SU-DHL-6 (cell line): ENCODE data around the gene GTF2F2.

ENCODE experiments used
- H2AFZ ChIP-seq: fragments of 200-600 bp; sonication (generic); 2 replicates; pipeline ENCODE4 v1.6.1; 2014; ENCODE audit warnings: low read depth, mild to moderate bottlenecking, moderate library complexity, mixed read lengths, antibody characterized with exemption, low read length; ENCODE audit not compliant: severe bottlenecking
- H3F3A ChIP-seq: fragments of 200-600 bp; shearing (Covaris generic); 2 replicates; pipeline ENCODE4 v1.6.0; 2016; ENCODE audit warnings: antibody characterized with exemption, mild to moderate bottlenecking; ENCODE audit not compliant: insufficient read depth
- H3K27ac ChIP-seq: fragments of 200-600 bp; sonication (generic); 2 replicates; pipeline ENCODE4 v1.5.1; 2016; ENCODE audit warnings: low read depth, mild to moderate bottlenecking, low read length, moderate library complexity, mixed read lengths
- H3K27me3 ChIP-seq: fragments of 200-600 bp; sonication (generic), shearing (Covaris generic); 2 replicates; pipeline ENCODE4 v1.6.0; 2014; ENCODE audit warnings: mild to moderate bottlenecking, low read length
- H3K36me3 ChIP-seq: fragments of 200-600 bp; sonication (generic); 2 replicates; pipeline ENCODE4 v1.6.1; 2014; ENCODE audit warnings: mild to moderate bottlenecking, low read length, mixed read lengths
- H3K4me2 ChIP-seq: fragments of 300-600, 200-600 bp; shearing (Covaris generic), sonication (generic); 2 replicates; pipeline ENCODE4 v1.6.0; 2014; ENCODE audit warnings: low read length, low read depth, mild to moderate bottlenecking; ENCODE audit not compliant: poor library complexity, severe bottlenecking
- H3K4me3 ChIP-seq: fragments of 200-600 bp; sonication (generic); 2 replicates; pipeline ENCODE4 v1.5.1; 2014; ENCODE audit warnings: antibody characterized with exemption, low read length, mild to moderate bottlenecking, mixed read lengths; ENCODE audit not compliant: insufficient read depth, poor library complexity, severe bottlenecking
- H3K79me2 ChIP-seq: fragments of 200-600 bp; sonication (generic); 2 replicates; pipeline ENCODE4 v1.6.1; 2014; ENCODE audit warnings: mild to moderate bottlenecking, low read length, moderate library complexity; ENCODE audit not compliant: insufficient read depth
- H3K9ac ChIP-seq: fragments of 200-600 bp; sonication (generic); 2 replicates; pipeline ENCODE4 v1.7.0; 2014; ENCODE audit warnings: mild to moderate bottlenecking, low read length
- H3K9me2 ChIP-seq: fragments of 200-600 bp; sonication (generic); replicated peaks from 2 replicates; pipeline ENCODE4 v1.6.1; 2014; ENCODE audit warnings: low read length; ENCODE audit not compliant: insufficient read depth
- H3K9me3 ChIP-seq: fragments of 200-600 bp; sonication (generic); 2 replicates; pipeline ENCODE4 v1.6.1; 2014; ENCODE audit warnings: low read length, mixed read lengths; ENCODE audit not compliant: insufficient read depth
- H4K20me1 ChIP-seq: fragments of 200-600 bp; sonication (generic); 2 replicates; pipeline ENCODE4 v1.6.1; 2014; ENCODE audit warnings: low read depth, mild to moderate bottlenecking, antibody characterized with exemption, low read length, moderate library complexity, mixed read lengths
- CTCF ChIP-seq: fragments of 200-600 bp; sonication (generic); IDR thresholded peaks from one replicate; pipeline ENCODE4 v1.5.1; 2017; ENCODE audit warnings: antibody characterized with exemption, mild to moderate bottlenecking, low read length, moderate library complexity; ENCODE audit not compliant: insufficient read depth, poor library complexity, severe bottlenecking
- EZH2phosphoT487 ChIP-seq: fragments of 200-600 bp; sonication (generic), shearing (Covaris generic); conservative IDR thresholded peaks from 2 replicates; pipeline ENCODE4 v1.6.1; 2018; ENCODE audit warnings: mild to moderate bottlenecking, antibody characterized with exemption, low read length, moderate library complexity, mixed read lengths

Gene GTF2F2

GRCh38 chr13:45254396-45254795, 134.1 kb downstream of the GTF2F2 start:
- H3K9me2 ChIP-seq, result no peaks in the 10 kb centered on the region
- no peaks in the 10 kb centered on the region for H3K36me3 ChIP-seq
- no peaks in the 10 kb centered on the region for H3F3A ChIP-seq
- H2AFZ ChIP-seq, result no peak overlapping the region
- no peaks in the 10 kb centered on the region for H4K20me1 ChIP-seq
- no peak overlapping the region for H3K27ac ChIP-seq
- H3K4me3 ChIP-seq, result no peak overlapping the region
- no peak overlapping the region for H3K4me2 ChIP-seq
- H3K9ac ChIP-seq, result no peak overlapping the region
- no peaks in the 10 kb centered on the region for H3K27me3 ChIP-seq
- H3K9me3 ChIP-seq, result no peaks in the 10 kb centered on the region
- TF ChIP-seq CTCF (no peak), EZH2phosphoT487 (no peak)
- no peaks in the 10 kb centered on the region for H3K79me2 ChIP-seq

- Histone ChIP-seq H3K9me2 (no peaks in the 10 kb centered on the region), H3K36me3 (no peaks in the 10 kb centered on the region), H3K27me3 (no peaks in the 10 kb centered on the region), H3K9ac (no peak overlapping the region), H3K9me3 (no peaks in the 10 kb centered on the region), H4K20me1 (no peaks in the 10 kb centered on the region), H3K79me2 (no peaks in the 10 kb centered on the region), H3K4me3 (no peak overlapping the region), H3K4me2 (no peak overlapping the region), H3F3A (no peaks in the 10 kb centered on the region), H2AFZ (no peak overlapping the region), H3K27ac (no peak overlapping the region)
- TF ChIP-seq CTCF (no peak), EZH2phosphoT487 (no peak)
These were observed 135.1 kb downstream of the GTF2F2 start for GRCh38 chr13:45255247-45255987.

GRCh38 chr13:45256254-45256653, 135.9 kb downstream of the GTF2F2 start:
- Histone ChIP-seq H3K9me2 (no peaks in the 10 kb centered on the region), H4K20me1 (no peaks in the 10 kb centered on the region), H3K36me3 (no peaks in the 10 kb centered on the region), H3K4me2 (no peak overlapping the region), H3K9ac (no peak overlapping the region), H3K9me3 (no peaks in the 10 kb centered on the region), H3K27ac (no peak overlapping the region), H2AFZ (no peak overlapping the region), H3K27me3 (no peaks in the 10 kb centered on the region), H3K4me3 (no peak overlapping the region), H3F3A (no peaks in the 10 kb centered on the region), H3K79me2 (no peaks in the 10 kb centered on the region)
- TF ChIP-seq CTCF (no peak), EZH2phosphoT487 (no peak)
